WERI-Rb-1 (cell line): ENCODE results near the gene GSE1.
"Not testable (repeated sequence)": the region's sequence is repeated elsewhere in the genome, so short reads cannot be mapped to it uniquely, and the experiment has no call there.

ENCODE experiments used
- DNase-seq: peaks from one replicate; pipeline ENCODE4 v3.0.0-alpha.2; 2020
- H3K27ac ChIP-seq: fragments of 250-450 bp; sonication (Bioruptor Pico); 2 replicates; pipeline ENCODE4 v1.5.1; 2020; ENCODE audit warnings: mild to moderate bottlenecking, moderate library complexity
- H3K27me3 ChIP-seq: fragments of 250-450 bp; sonication (Bioruptor Pico); 2 replicates; pipeline ENCODE4 v1.5.1; 2021; ENCODE audit warnings: mild to moderate bottlenecking, low read depth, moderate library complexity; ENCODE audit not compliant: insufficient read depth, severe bottlenecking
- H3K36me3 ChIP-seq: fragments of 250-450 bp; sonication (Bioruptor Pico); 2 replicates; pipeline ENCODE4 v1.5.1; 2020; ENCODE audit warnings: mild to moderate bottlenecking, moderate library complexity
- H3K4me3 ChIP-seq: 2 replicates; pipeline ENCODE4 v1.5.1; 2011; ENCODE audit warnings: low read depth, mild to moderate bottlenecking, control low read depth, low read length
- H3K9me3 ChIP-seq: fragments of 250-450 bp; sonication (Bioruptor Pico); 2 replicates; pipeline ENCODE4 v1.5.1; 2021; ENCODE audit warnings: mild to moderate bottlenecking, moderate library complexity; ENCODE audit not compliant: severe bottlenecking
- CTCF ChIP-seq: IDR thresholded peaks from 2 replicates; pipeline ENCODE4 v1.5.1; 2011; ENCODE audit warnings: low read depth, mild to moderate bottlenecking, control low read depth, inconsistent platforms, low read length

The GSE1 gene

GRCh38 chr16:85591381-85591780 lies 21.7 kb upstream of the GSE1 start:
- Histone ChIP-seq H3K4me3 (no peak overlapping the region), H3K27ac (no peak overlapping the region), H3K9me3 (no peaks in the 10 kb centered on the region), H3K27me3 (no peaks in the 10 kb centered on the region), H3K36me3 (peaks cover 2% of the 10 kb centered on the region; the same call in 1 of the 2 replicates)
- DNase-seq = no peak
- TF ChIP-seq CTCF = no peak

- peak overlapping the region; percentile 58; the same call in 1 of the 2 replicates for H3K27ac ChIP-seq
- not testable (repeated sequence) for H3K36me3 ChIP-seq, H3K27me3 ChIP-seq, H3K9me3 ChIP-seq, H3K4me3 ChIP-seq, DNase-seq
Observed at GRCh38 chr16:85592277-85592676, 20.8 kb upstream of the GSE1 start.

- Histone ChIP-seq H3K27ac (peak overlapping the region; percentile 58), H3K4me3 (no peak overlapping the region), H3K36me3 (peaks cover 3% of the 10 kb centered on the region; the same call in 1 of the 2 replicates), H3K27me3 (no peaks in the 10 kb centered on the region), H3K9me3 (no peaks in the 10 kb centered on the region)
- DNase-seq = no peak
- no peak for TF ChIP-seq CTCF
Observed at GRCh38 chr16:85592700-85593493, 20.2 kb upstream of the GSE1 start.

- no peak for TF ChIP-seq CTCF
- H3K36me3 ChIP-seq = peaks cover 3% of the 10 kb centered on the region; the same call in 1 of the 2 replicates
- DNase-seq = peak; percentile 64
- no peaks in the 10 kb centered on the region for H3K9me3 ChIP-seq
- no peak overlapping the region for H3K4me3 ChIP-seq
- H3K27me3 ChIP-seq = no peaks in the 10 kb centered on the region
- peak overlapping the region; percentile 81 for H3K27ac ChIP-seq
Observed at GRCh38 chr16:85593494-85594221, 19.5 kb upstream of the GSE1 start.

- Histone ChIP-seq H3K9me3 (no peaks in the 10 kb centered on the region), H3K27ac (peak overlapping the region; percentile 81), H3K36me3 (peaks cover 3% of the 10 kb centered on the region; the same call in 1 of the 2 replicates), H3K4me3 (no peak overlapping the region), H3K27me3 (no peaks in the 10 kb centered on the region)
- no peak for DNase-seq
- TF ChIP-seq CTCF = no peak
Observed at GRCh38 chr16:85594273-85594977, 18.7 kb upstream of the GSE1 start.
